Neural progenitor cell (in vitro differentiated cells): ENCODE data around the gene SWAP70. TPM values are rescaled to one million over a fixed set of nuclear protein-coding genes. Genes with fewer than 3 reads are reported as not detected.
A peak's percentile ranks its signal among the peaks of the same experiment; 100 is the strongest.

Source experiments
- DNase-seq: peaks from one replicate; pipeline ENCODE4 v3.0.0-alpha.2; 2016; ENCODE audit warnings: low spot score
- H2AFZ ChIP-seq: fragments of 200-600 bp; sonication (generic); replicated peaks from 2 replicates; pipeline ENCODE4 v1.6.1; 2016; ENCODE audit warnings: antibody characterized with exemption
- H3F3A ChIP-seq: fragments of 200-600 bp; sonication (generic); 2 replicates; pipeline ENCODE4 v1.6.1; 2016; ENCODE audit warnings: antibody characterized with exemption, low read depth
- H3K27ac ChIP-seq: fragments of 200-600 bp; sonication (generic); 2 replicates; pipeline ENCODE4 v1.5.1; 2016; ENCODE audit warnings: mild to moderate bottlenecking
- H3K27me3 ChIP-seq: fragments of 200-600 bp; sonication (generic); 2 replicates; pipeline ENCODE4 v1.6.1; 2016; ENCODE audit warnings: mild to moderate bottlenecking, moderate library complexity
- H3K36me3 ChIP-seq: fragments of 200-600 bp; sonication (generic); 2 replicates; pipeline ENCODE4 v1.5.1; 2016
- H3K4me1 ChIP-seq: fragments of 200-600 bp; sonication (generic); 2 replicates; pipeline ENCODE4 v1.6.1; 2016; ENCODE audit warnings: mixed run types
- H3K4me2 ChIP-seq: fragments of 200-600 bp; sonication (generic); 2 replicates; pipeline ENCODE4 v1.6.1; 2016
- H3K4me3 ChIP-seq: fragments of 200-600 bp; sonication (generic); 2 replicates; pipeline ENCODE4 v1.5.1; 2016
- H3K79me2 ChIP-seq: fragments of 200-600 bp; sonication (generic); 2 replicates; pipeline ENCODE4 v1.6.1; 2016; ENCODE audit warnings: low read depth
- H3K9ac ChIP-seq: fragments of 200-600 bp; sonication (generic); 2 replicates; pipeline ENCODE4 v1.6.1; 2016
- H3K9me3 ChIP-seq: fragments of 200-600 bp; sonication (generic); 2 replicates; pipeline ENCODE4 v1.5.1; 2016; ENCODE audit warnings: low read depth
- H4K20me1 ChIP-seq: fragments of 200-600 bp; sonication (generic); 2 replicates; pipeline ENCODE4 v1.6.1; 2016; ENCODE audit warnings: low read depth
- H3K27ac Mint-ChIP-seq: 3 replicates; pipeline ENCODE4 v1.8.0; 2021; ENCODE audit warnings: mixed read lengths
- H3K27me3 Mint-ChIP-seq: 2 replicates; pipeline ENCODE4 v1.8.0; 2022; ENCODE audit warnings: low read depth, mild to moderate bottlenecking, inconsistent platforms, moderate library complexity, mixed read lengths; ENCODE audit not compliant: insufficient read depth
- H3K36me3 Mint-ChIP-seq: 3 replicates; pipeline ENCODE4 v1.8.0; 2021; ENCODE audit warnings: mixed read lengths
- H3K4me1 Mint-ChIP-seq: 3 replicates; pipeline ENCODE4 v1.8.0; 2021; ENCODE audit warnings: mixed read lengths
- H3K4me3 Mint-ChIP-seq: 3 replicates; pipeline ENCODE4 v1.8.0; 2021; ENCODE audit warnings: mild to moderate bottlenecking, moderate library complexity, mixed read lengths
- H3K9me3 Mint-ChIP-seq: 3 replicates; pipeline ENCODE4 v1.8.0; 2020; ENCODE audit warnings: mixed read lengths
- EZH2 ChIP-seq: fragments of 200-600 bp; sonication (generic); IDR thresholded peaks from 2 replicates; pipeline ENCODE4 v1.6.1; 2017; ENCODE audit warnings: antibody characterized with exemption, mild to moderate bottlenecking, moderate library complexity
- EZH2phosphoT487 ChIP-seq: fragments of 200-600 bp; sonication (generic); IDR thresholded peaks from 2 replicates; pipeline ENCODE4 v1.6.1; 2017; ENCODE audit warnings: antibody characterized with exemption
- total RNA-seq: library from RNA; depleted of rRNA; stranded (reverse); fragments of >200 nt; gene quantifications from 2 replicates; pipeline ENCODE4 v1.2.3, GENCODE V29; 2015; ENCODE audit warnings: low replicate concordance
- TF ChIP-seq, protein P1 (sequence below): fragments of 200-600 bp; sonication (generic); IDR thresholded peaks from 2 replicates; pipeline ENCODE4 v1.5.1; 2017; ENCODE audit warnings: antibody characterized with exemption, mild to moderate bottlenecking

SWAP70 gene
- total RNA-seq, 1 donor from 2014 or later, result 25.5 TPM

DNA sequence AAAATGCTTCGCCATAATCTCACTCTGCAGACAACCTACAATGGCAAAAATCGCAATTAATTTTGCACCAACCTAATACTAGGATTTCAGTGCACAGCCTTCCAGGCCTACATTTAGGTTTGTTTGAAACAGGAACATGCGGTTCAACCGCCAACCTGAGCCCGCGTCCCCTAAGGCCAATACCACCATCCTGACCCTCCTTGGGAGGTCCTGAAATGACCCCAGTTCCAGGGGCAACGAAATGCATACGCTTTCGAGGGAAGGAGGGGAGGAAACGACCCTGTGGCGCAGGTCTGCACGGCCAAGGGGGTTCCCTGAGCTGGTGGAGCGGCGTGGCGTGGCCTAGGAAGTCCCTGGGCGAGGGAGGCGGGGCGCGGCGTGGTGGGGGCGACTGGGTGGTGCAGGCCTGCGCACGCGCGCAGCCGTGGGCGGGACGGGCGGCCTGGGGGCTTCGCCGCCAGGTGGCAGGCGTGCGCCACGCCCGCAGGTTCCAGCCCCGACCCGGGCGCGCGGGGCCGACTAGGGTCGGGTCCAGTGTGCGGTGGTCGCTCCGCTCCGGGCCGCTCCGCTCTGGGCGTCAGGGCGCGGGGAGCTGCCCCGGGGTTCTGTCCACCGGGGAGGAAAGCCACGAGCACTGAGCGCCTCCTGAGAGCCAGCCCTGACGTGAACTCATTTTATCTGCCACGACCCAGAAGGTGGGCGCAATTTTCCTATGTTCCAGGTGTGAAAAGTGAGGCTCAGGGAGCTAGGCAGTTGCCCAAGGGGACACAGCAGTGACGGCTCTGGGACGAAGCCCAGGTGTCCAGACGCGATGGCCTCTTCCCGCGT, 94.1 kb downstream of the SWAP70 start:
- Histone ChIP-seq H2AFZ (peak overlapping the region; percentile 95), H3K4me2 (peak overlapping the region; percentile 82), H3K9ac (no peak overlapping the region), H3K79me2 (no peaks in the 10 kb centered on the region), H3K27ac (no peak overlapping the region), H3K4me3 (peak overlapping the region; percentile 54), H3K27me3 (peaks cover 4% of the 10 kb centered on the region), H3K4me1 (peaks cover 9% of the 10 kb centered on the region), H3K36me3 (no peaks in the 10 kb centered on the region), H4K20me1 (no peaks in the 10 kb centered on the region), H3F3A (peaks cover 6% of the 10 kb centered on the region), H3K9me3 (no peaks in the 10 kb centered on the region)
- peak overlapping the region; percentile 82 for H3K4me3 Mint-ChIP-seq
- peaks cover 11% of the 10 kb centered on the region for H3K27me3 Mint-ChIP-seq
- no peaks in the 10 kb centered on the region for H3K9me3 Mint-ChIP-seq
- peak; percentile 2 for TF ChIP-seq EZH2phosphoT487
- TF ChIP-seq EZH2, result peak; percentile 38
- TF ChIP-seq, protein P1, sequence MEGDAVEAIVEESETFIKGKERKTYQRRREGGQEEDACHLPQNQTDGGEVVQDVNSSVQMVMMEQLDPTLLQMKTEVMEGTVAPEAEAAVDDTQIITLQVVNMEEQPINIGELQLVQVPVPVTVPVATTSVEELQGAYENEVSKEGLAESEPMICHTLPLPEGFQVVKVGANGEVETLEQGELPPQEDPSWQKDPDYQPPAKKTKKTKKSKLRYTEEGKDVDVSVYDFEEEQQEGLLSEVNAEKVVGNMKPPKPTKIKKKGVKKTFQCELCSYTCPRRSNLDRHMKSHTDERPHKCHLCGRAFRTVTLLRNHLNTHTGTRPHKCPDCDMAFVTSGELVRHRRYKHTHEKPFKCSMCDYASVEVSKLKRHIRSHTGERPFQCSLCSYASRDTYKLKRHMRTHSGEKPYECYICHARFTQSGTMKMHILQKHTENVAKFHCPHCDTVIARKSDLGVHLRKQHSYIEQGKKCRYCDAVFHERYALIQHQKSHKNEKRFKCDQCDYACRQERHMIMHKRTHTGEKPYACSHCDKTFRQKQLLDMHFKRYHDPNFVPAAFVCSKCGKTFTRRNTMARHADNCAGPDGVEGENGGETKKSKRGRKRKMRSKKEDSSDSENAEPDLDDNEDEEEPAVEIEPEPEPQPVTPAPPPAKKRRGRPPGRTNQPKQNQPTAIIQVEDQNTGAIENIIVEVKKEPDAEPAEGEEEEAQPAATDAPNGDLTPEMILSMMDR, result peak; percentile 84
- peak; percentile 88 for DNase-seq
- H3K27ac Mint-ChIP-seq, result no peak overlapping the region
- peaks cover 32% of the 10 kb centered on the region for H3K4me1 Mint-ChIP-seq
- H3K36me3 Mint-ChIP-seq, result peaks cover 2% of the 10 kb centered on the region

DNA sequence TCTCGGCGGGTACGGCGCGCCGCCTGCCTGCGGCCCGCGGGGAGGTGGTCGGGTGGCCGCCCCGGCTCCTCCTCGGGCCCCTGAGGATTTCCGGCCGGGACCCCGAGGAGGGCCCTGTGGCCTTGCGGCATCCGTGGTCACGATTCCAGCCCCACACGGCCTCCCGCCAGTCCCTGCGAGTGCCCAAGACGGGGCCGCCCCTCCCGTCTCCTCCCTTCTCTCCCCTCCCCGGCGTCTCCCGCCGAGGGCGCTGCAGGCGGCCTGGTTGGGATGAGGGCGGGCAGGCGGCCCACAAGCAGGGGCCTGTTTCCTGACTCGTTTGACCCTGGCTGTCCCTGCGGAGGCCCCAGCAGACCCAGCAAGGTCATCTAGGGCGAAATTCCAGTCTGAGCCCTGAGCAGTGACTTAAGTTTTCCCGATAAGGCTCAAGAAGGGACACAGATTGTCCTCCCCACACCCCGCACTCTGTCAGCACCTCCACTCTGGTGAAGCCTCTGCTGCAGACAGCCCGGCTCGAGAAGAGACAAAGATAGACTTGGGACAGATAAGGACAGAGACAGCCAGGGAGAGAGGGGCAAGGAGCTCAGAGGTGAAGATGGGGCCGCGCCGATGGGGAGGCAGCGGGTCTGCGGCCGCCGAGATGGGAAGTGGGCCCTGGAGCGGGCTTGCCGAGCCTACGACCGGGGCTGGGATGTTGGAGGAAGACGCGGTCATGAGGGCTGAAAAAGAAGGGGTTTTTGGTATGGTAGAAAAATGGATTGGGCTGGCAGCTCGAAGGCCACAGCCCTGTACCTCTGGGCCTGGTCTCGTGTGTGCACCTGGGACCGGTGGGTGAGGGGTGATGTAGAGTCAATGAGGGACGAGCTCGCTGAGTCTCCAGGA, 95.0 kb downstream of the SWAP70 start:
- TF ChIP-seq EZH2phosphoT487 (no peak), EZH2 (peak; percentile 43)
- TF ChIP-seq, protein P1, result no peak
- H4K20me1 ChIP-seq, result no peaks in the 10 kb centered on the region
- peak overlapping the region; percentile 54 for H3K4me3 ChIP-seq
- Mint-ChIP-seq H3K36me3 (no peaks in the 10 kb centered on the region), H3K4me3 (peak overlapping the region; percentile 72), H3K9me3 (no peaks in the 10 kb centered on the region), H3K4me1 (peaks cover 25% of the 10 kb centered on the region), H3K27me3 (peaks cover 11% of the 10 kb centered on the region), H3K27ac (no peak overlapping the region)
- no peaks in the 10 kb centered on the region for H3K79me2 ChIP-seq
- no peak overlapping the region for H3K27ac ChIP-seq
- no peak overlapping the region for H3K9ac ChIP-seq
- H2AFZ ChIP-seq, result peak overlapping the region; percentile 85
- DNase-seq, result peak; percentile 64
- H3K4me2 ChIP-seq, result peak overlapping the region; percentile 82
- no peaks in the 10 kb centered on the region for H3K9me3 ChIP-seq
- H3K27me3 ChIP-seq, result peaks cover 4% of the 10 kb centered on the region
- no peaks in the 10 kb centered on the region for H3K36me3 ChIP-seq
- H3F3A ChIP-seq, result peaks cover 6% of the 10 kb centered on the region
- peaks cover 6% of the 10 kb centered on the region for H3K4me1 ChIP-seq

DNA sequence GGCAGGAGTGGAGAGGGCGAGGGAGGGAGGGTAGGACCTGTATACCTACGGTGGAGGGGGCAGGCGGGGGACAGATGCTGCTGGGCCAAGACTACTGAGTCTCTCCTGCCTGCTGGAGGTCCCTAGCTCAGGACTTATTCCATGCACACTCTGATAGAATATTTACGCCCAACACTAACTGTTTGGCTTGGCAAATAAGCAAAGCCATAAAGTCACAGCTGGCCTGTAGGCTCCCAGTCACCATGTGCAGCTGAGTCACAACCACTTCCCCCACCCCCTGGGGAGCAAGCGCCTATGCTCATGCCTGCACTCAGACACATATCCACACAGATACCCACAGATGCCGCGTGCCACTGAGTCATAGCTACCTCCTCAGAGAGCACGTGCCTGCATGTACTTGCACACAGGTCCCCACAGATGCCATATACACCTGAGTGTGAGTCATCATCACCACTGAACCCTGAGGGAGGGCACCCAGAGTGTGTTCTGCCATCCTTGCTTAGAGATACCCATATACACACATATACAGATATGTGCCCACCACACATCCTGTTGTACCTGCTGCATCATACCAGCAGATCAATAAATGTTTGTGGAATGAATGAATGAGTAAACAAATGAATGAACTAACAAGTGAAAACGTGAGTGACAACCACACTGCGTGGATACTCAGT, 95.8 kb downstream of the SWAP70 start:
- Histone ChIP-seq H3F3A (peaks cover 6% of the 10 kb centered on the region), H4K20me1 (no peaks in the 10 kb centered on the region), H3K36me3 (no peaks in the 10 kb centered on the region), H3K9me3 (no peaks in the 10 kb centered on the region), H3K27me3 (peaks cover 4% of the 10 kb centered on the region), H3K4me3 (no peak overlapping the region), H3K27ac (no peak overlapping the region), H3K4me2 (no peak overlapping the region), H3K9ac (no peak overlapping the region), H3K4me1 (peaks cover 3% of the 10 kb centered on the region), H2AFZ (no peak overlapping the region), H3K79me2 (no peaks in the 10 kb centered on the region)
- H3K9me3 Mint-ChIP-seq, result no peaks in the 10 kb centered on the region
- H3K27ac Mint-ChIP-seq, result no peak overlapping the region
- peaks cover 14% of the 10 kb centered on the region for H3K27me3 Mint-ChIP-seq
- H3K36me3 Mint-ChIP-seq, result no peaks in the 10 kb centered on the region
- TF ChIP-seq, protein P1, result no peak
- no peak for TF ChIP-seq EZH2
- TF ChIP-seq EZH2phosphoT487, result no peak
- peak overlapping the region; percentile 72 for H3K4me3 Mint-ChIP-seq
- H3K4me1 Mint-ChIP-seq, result peaks cover 20% of the 10 kb centered on the region
- no peak for DNase-seq
